ENCODE data around the gene KRTAP10-2.
"Not testable (repeated sequence)": the region's sequence is repeated elsewhere in the genome, so short reads cannot be mapped to it uniquely, and the experiment has no call there.

Gene KRTAP10-2

GRCh38 chr21:44503901-44504399 lies 47.4 kb downstream of the KRTAP10-2 start:
- POLR2A ChIA-PET (ENCODE audit: low non-redundant PET), result no interaction called here
- CTCF ChIA-PET, result no interaction called here
- H3K27ac ChIP-seq, result no peak overlapping the region
- TF ChIP-seq CTCF (conservative IDR thresholded peaks at IDR 0.05; ENCODE audit: low read depth), result no peak
- no peak for DNase-seq (ENCODE audit: low spot score)

- CTCF ChIA-PET, result interaction anchor here (0.6 kb wide), 2 partner anchors 14 to 164 kb away, joined by 3 read pairs; partner anchors contain the start of gene CFAP410
- POLR2A ChIA-PET (ENCODE audit: low non-redundant PET); DNase-seq (ENCODE audit: low spot score); H3K27ac ChIP-seq: not testable (repeated sequence)
These were observed 48.1 kb downstream of the KRTAP10-2 start for GRCh38 chr21:44503006-44503889.

- TF ChIP-seq CTCF (conservative IDR thresholded peaks at IDR 0.05; ENCODE audit: low read depth), result no peak
- no peak overlapping the region for H3K27ac ChIP-seq
- ChIA-PET CTCF (interaction anchor here (0.6 to 2.6 kb wide), 2 partner anchors 8 to 163 kb away, joined by 3 to 9 read pairs; partner anchors contain the start of gene CFAP410), POLR2A (ENCODE audit: low non-redundant PET) (no interaction called here)
- DNase-seq (ENCODE audit: low spot score), result no peak
These were observed 48.9 kb downstream of the KRTAP10-2 start for GRCh38 chr21:44502171-44502958.
